ENCODE measurements around the gene NGRN.

DNA sequence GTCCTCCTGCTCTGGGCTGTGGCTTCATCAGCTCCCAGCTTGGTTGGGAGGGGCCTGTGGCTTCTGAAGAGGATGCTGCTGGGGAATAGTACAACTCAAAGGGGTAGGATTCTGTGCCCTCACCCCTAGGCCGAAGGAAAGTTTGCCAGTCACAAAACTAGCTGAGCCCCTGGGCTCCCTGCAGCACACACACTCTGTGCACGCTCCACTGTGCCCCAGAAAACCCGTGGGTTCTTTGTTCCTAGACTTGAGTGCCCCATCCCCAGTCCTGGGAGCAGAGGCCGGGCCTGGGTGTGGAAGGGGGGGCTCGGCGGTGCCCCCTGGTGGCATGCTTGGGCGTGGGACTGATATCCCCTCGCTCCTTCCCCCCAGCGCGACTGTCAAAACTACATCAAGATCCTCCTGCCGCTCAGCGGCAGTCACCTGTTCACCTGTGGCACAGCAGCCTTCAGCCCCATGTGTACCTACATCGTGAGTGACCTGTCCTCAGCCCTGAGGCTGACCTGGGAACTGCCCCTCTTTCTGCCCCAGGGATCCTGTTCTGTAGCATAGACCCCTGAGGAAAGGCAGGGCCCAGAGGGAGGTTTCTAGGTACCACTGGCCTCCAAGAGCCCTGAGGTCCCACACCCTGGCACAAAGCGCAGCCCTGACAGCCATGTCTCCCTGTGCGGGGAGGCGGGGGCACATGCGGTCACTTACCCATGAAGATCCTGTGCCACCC is 45.9 kb upstream of the NGRN start:
- TF ChIP-seq POLR2AphosphoS5 (IDR thresholded peaks at IDR 0.05; ENCODE audit: low read depth, low read length): no peak
- TF ChIP-seq, protein P1, sequence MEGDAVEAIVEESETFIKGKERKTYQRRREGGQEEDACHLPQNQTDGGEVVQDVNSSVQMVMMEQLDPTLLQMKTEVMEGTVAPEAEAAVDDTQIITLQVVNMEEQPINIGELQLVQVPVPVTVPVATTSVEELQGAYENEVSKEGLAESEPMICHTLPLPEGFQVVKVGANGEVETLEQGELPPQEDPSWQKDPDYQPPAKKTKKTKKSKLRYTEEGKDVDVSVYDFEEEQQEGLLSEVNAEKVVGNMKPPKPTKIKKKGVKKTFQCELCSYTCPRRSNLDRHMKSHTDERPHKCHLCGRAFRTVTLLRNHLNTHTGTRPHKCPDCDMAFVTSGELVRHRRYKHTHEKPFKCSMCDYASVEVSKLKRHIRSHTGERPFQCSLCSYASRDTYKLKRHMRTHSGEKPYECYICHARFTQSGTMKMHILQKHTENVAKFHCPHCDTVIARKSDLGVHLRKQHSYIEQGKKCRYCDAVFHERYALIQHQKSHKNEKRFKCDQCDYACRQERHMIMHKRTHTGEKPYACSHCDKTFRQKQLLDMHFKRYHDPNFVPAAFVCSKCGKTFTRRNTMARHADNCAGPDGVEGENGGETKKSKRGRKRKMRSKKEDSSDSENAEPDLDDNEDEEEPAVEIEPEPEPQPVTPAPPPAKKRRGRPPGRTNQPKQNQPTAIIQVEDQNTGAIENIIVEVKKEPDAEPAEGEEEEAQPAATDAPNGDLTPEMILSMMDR (IDR thresholded peaks at IDR 0.05): peak; percentile 75
- TF ChIP-seq, protein P2, sequence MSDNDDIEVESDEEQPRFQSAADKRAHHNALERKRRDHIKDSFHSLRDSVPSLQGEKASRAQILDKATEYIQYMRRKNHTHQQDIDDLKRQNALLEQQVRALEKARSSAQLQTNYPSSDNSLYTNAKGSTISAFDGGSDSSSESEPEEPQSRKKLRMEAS (IDR thresholded peaks at IDR 0.05; ENCODE audit: low read depth): no peak
- no peak for TF ChIP-seq JUND (IDR thresholded peaks at IDR 0.05)
- peak; percentile 84 for TF ChIP-seq SMC3 (IDR thresholded peaks at IDR 0.05; ENCODE audit: low read depth, low read length)
- TF ChIP-seq ELF1 (IDR thresholded peaks at IDR 0.05): no peak
- TF ChIP-seq, protein P3, sequence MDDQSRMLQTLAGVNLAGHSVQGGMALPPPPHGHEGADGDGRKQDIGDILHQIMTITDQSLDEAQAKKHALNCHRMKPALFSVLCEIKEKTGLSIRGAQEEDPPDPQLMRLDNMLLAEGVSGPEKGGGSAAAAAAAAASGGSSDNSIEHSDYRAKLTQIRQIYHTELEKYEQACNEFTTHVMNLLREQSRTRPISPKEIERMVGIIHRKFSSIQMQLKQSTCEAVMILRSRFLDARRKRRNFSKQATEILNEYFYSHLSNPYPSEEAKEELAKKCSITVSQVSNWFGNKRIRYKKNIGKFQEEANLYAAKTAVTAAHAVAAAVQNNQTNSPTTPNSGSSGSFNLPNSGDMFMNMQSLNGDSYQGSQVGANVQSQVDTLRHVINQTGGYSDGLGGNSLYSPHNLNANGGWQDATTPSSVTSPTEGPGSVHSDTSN (IDR thresholded peaks at IDR 0.05): no peak
